CD14-positive monocyte (primary cell): Measurements from ENCODE around the gene TMPRSS2. TPM values are rescaled to one million over a fixed set of nuclear protein-coding genes. Genes with fewer than 3 reads are reported as not detected.

ENCODE experiments used
- DNase-seq, 3 donors: peaks; one replicate each; pipeline ENCODE4 v3.0.0-alpha.2; 2011 to 2022
- H2AFZ ChIP-seq: 2 replicates; pipeline ENCODE4 v1.6.0; 2012; ENCODE audit warnings: mild to moderate bottlenecking, low read depth, low read length, inconsistent platforms; ENCODE audit not compliant: insufficient read depth, poor library complexity, severe bottlenecking
- H3K27ac ChIP-seq, 2 donors: 1 replicate in 1 of 2; 2 replicates in 1 of 2; pipeline ENCODE4 v1.5.1; 2012 to 2013; ENCODE audit warnings: low read length in 2 of 2, control low read depth in 1 of 2, inconsistent platforms in 1 of 2, low read depth in 1 of 2, mild to moderate bottlenecking in 1 of 2
- H3K27me3 ChIP-seq, 2 donors: one replicate each; pipeline versions ENCODE4 v1.6.0 to v1.6.1; 2011 to 2013; ENCODE audit warnings: low read length in 2 of 2; ENCODE audit not compliant: control insufficient read depth in 2 of 2, insufficient read depth in 2 of 2
- H3K36me3 ChIP-seq, 2 donors: replicated peaks in 1 of 2; 1 replicate in 1 of 2; 2 replicates in 1 of 2; pipeline versions ENCODE4 v1.5.1 to v1.6.1; 2012 to 2013; ENCODE audit warnings: low read length in 2 of 2, control low read depth in 1 of 2, inconsistent platforms in 1 of 2, mild to moderate bottlenecking in 1 of 2; ENCODE audit not compliant: insufficient read depth in 2 of 2, control insufficient read depth in 1 of 2
- H3K4me1 ChIP-seq, 2 donors: 1 replicate in 1 of 2; 2 replicates in 1 of 2; pipeline versions ENCODE4 v1.5.1 to v1.6.1; 2012 to 2013; ENCODE audit warnings: low read length in 2 of 2, control low read depth in 1 of 2, inconsistent platforms in 1 of 2, mild to moderate bottlenecking in 1 of 2, moderate library complexity in 1 of 2; ENCODE audit not compliant: insufficient read depth in 2 of 2, control insufficient read depth in 1 of 2
- H3K4me2 ChIP-seq: replicated peaks from 2 replicates; pipeline ENCODE3; 2012; ENCODE audit warnings: low read length, moderate library complexity, mild to moderate bottlenecking; ENCODE audit not compliant: poor library complexity, severe bottlenecking; ENCODE audit errors: extremely low read depth
- H3K4me3 ChIP-seq, 3 experiments: fragments of 200-600 bp in 1 of 3; sonication (generic) in 1 of 3; replicated peaks in 1 of 3; 1 replicate in 2 of 3; 2 replicates in 1 of 3; pipeline ENCODE4 v1.5.1; 2011 to 2013; ENCODE audit warnings: low read length in 3 of 3, mild to moderate bottlenecking in 3 of 3, control low read depth in 2 of 3, low read depth in 2 of 3, inconsistent platforms in 1 of 3, moderate library complexity in 1 of 3
- H3K79me2 ChIP-seq: 2 replicates; pipeline ENCODE4 v1.6.0; 2012; ENCODE audit warnings: mild to moderate bottlenecking, control low read depth, inconsistent platforms, low read length, moderate library complexity; ENCODE audit not compliant: insufficient read depth
- H3K9ac ChIP-seq: 2 replicates; pipeline ENCODE4 v1.6.0; 2017; ENCODE audit warnings: low read length, mild to moderate bottlenecking; ENCODE audit not compliant: insufficient read depth, poor library complexity, severe bottlenecking
- H3K9me3 ChIP-seq, 2 donors: replicated peaks in 1 of 2; 1 replicate in 1 of 2; 2 replicates in 1 of 2; pipeline versions ENCODE4 v1.5.1 to v1.6.1; 2012 to 2013; ENCODE audit warnings: low read length in 2 of 2, control low read depth in 1 of 2; ENCODE audit not compliant: control insufficient read depth in 1 of 2, insufficient read depth in 1 of 2
- H4K20me1 ChIP-seq: 2 replicates; pipeline ENCODE4 v1.6.0; 2012; ENCODE audit warnings: mild to moderate bottlenecking, low read length, control low read depth, moderate library complexity; ENCODE audit not compliant: insufficient read depth
- H3K27ac Mint-ChIP-seq, 7 donors: one replicate each; pipeline ENCODE4 v1.8.0; 2020; ENCODE audit warnings: mild to moderate bottlenecking in 7 of 7, mixed read lengths in 7 of 7, moderate library complexity in 6 of 7, inconsistent platforms in 2 of 7
- H3K27me3 Mint-ChIP-seq, 3 donors: one replicate each; pipeline ENCODE4 v1.8.0; 2021 to 2022; ENCODE audit warnings: low read depth in 3 of 3, mild to moderate bottlenecking in 3 of 3, mixed read lengths in 3 of 3, moderate library complexity in 3 of 3, inconsistent platforms in 1 of 3
- H3K36me3 Mint-ChIP-seq, 2 donors: one replicate each; pipeline ENCODE4 v1.8.0; 2020; ENCODE audit warnings: mixed read lengths in 2 of 2, inconsistent platforms in 1 of 2, mild to moderate bottlenecking in 1 of 2
- H3K4me1 Mint-ChIP-seq: one replicate; pipeline ENCODE4 v1.8.0; 2020; ENCODE audit warnings: mild to moderate bottlenecking, mixed read lengths
- H3K4me3 Mint-ChIP-seq, 2 donors: one replicate each; pipeline ENCODE4 v1.8.0; 2020; ENCODE audit warnings: mild to moderate bottlenecking in 2 of 2, mixed read lengths in 2 of 2, moderate library complexity in 1 of 2
- H3K9me3 Mint-ChIP-seq, 7 donors: one replicate each; pipeline ENCODE4 v1.8.0; 2020 to 2022; ENCODE audit warnings: mixed read lengths in 7 of 7, mild to moderate bottlenecking in 6 of 7, moderate library complexity in 6 of 7, inconsistent platforms in 2 of 7
- WGBS: methylation state at CpG from one replicate; pipeline ENCODE4 v1.1.5; 2013; ENCODE audit warnings: missing lambda C conversion rate; ENCODE audit not compliant: insufficient coverage; 5-methylcytosine and 5-hydroxymethylcytosine counted together
- intact Hi-C, 2 donors: fragments of 100-400 bp; cut with micrococcal nuclease; formaldehyde crosslinking; loops; one replicate each; pipeline versions ENCODE4 v1.15.0 to v1.15.1; 2023
- polyA plus RNA-seq, 3 donors: library from polyadenylated mRNA; depleted of rRNA in 1 of 3; unstranded in 2 of 3; stranded (reverse) in 1 of 3; fragments of 300-500 nt in 2 of 3; fragments of >200 nt in 1 of 3; fragmentation: Illumina TruSeq in 2 of 3; gene quantifications; 1 replicate in 2 of 3; 2 replicates in 1 of 3; pipeline ENCODE4 v1.2.3, GENCODE V29; 2012 to 2021
- TF ChIP-seq, protein P1 (sequence below): fragments of 200-600 bp; IDR thresholded peaks from one replicate; pipeline ENCODE4 v1.8.0; 2022; ENCODE audit warnings: antibody characterized with exemption, mild to moderate bottlenecking

Gene TMPRSS2
- polyA plus RNA-seq, 3 donors: not detected

DNA sequence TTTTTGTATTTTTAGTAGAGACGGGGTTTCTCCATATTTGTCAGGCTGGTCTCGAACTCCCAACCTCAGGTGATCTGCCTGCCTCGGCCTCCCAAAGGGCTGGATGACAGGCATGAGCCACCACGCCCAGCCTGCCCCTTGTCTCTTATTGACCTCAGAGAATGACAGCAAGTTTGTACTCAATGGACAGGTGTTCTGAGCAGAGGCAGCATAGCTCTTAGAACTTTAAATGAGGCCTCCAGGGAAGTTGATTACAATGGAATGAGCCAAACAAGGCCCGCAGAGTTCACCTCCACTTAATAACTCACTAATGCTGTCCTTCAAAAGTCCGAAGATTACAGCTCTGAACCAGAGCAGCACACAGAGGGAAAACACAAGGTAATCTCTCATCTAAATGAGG lies 10.9 kb downstream of the TMPRSS2 start:
- Histone ChIP-seq H3K79me2 (no peaks in the 10 kb centered on the region), H3K27ac (no peak overlapping the region), H3K27me3 (no peaks in the 10 kb centered on the region), H3K9ac (no peak overlapping the region), H4K20me1 (no peaks in the 10 kb centered on the region), H3K4me2 (no peak overlapping the region), H3K9me3 (no peaks in the 10 kb centered on the region), H3K4me3 (no peak overlapping the region), H3K36me3 (no peaks in the 10 kb centered on the region), H2AFZ (no peak overlapping the region), H3K4me1 (no peaks in the 10 kb centered on the region)
- Mint-ChIP-seq H3K4me3 (no peak overlapping the region), H3K4me1 (no peaks in the 10 kb centered on the region), H3K27me3 (peaks cover 10 to 22% (median 12%) of the 10 kb centered on the region in 3 donors), H3K36me3 (no peaks in the 10 kb centered on the region), H3K9me3 (no peaks in the 10 kb centered on the region), H3K27ac (no peak overlapping the region)
- 89% methylated on average over 4 of the region's 6 CpGs for WGBS
- TF ChIP-seq, protein P1, sequence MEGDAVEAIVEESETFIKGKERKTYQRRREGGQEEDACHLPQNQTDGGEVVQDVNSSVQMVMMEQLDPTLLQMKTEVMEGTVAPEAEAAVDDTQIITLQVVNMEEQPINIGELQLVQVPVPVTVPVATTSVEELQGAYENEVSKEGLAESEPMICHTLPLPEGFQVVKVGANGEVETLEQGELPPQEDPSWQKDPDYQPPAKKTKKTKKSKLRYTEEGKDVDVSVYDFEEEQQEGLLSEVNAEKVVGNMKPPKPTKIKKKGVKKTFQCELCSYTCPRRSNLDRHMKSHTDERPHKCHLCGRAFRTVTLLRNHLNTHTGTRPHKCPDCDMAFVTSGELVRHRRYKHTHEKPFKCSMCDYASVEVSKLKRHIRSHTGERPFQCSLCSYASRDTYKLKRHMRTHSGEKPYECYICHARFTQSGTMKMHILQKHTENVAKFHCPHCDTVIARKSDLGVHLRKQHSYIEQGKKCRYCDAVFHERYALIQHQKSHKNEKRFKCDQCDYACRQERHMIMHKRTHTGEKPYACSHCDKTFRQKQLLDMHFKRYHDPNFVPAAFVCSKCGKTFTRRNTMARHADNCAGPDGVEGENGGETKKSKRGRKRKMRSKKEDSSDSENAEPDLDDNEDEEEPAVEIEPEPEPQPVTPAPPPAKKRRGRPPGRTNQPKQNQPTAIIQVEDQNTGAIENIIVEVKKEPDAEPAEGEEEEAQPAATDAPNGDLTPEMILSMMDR: no peak
- no peak for DNase-seq
- intact Hi-C loops: no loop called here

GRCh38 chr21:41494242-41494641 lies 13.7 kb downstream of the TMPRSS2 start:
- Histone ChIP-seq H3K9me3 (no peaks in the 10 kb centered on the region), H2AFZ (no peak overlapping the region), H3K4me2 (no peak overlapping the region), H3K36me3 (no peaks in the 10 kb centered on the region), H4K20me1 (no peaks in the 10 kb centered on the region), H3K4me1 (no peaks in the 10 kb centered on the region), H3K4me3 (no peak overlapping the region), H3K9ac (no peak overlapping the region), H3K79me2 (no peaks in the 10 kb centered on the region), H3K27ac (no peak overlapping the region), H3K27me3 (no peaks in the 10 kb centered on the region)
- H3K36me3 Mint-ChIP-seq: no peaks in the 10 kb centered on the region
- peaks cover 6 to 21% (median 8%) of the 10 kb centered on the region in 3 donors for H3K27me3 Mint-ChIP-seq
- WGBS: 95% methylated on average over 10 of the region's 16 CpGs
- TF ChIP-seq, protein P1: no peak
- no peaks in the 10 kb centered on the region for H3K9me3 Mint-ChIP-seq
- no peaks in the 10 kb centered on the region for H3K4me1 Mint-ChIP-seq
- no peak overlapping the region for H3K4me3 Mint-ChIP-seq
- no peak for DNase-seq
- peak overlapping the region in 1 of 7 donors; percentile 66 for H3K27ac Mint-ChIP-seq
- intact Hi-C loops: no loop called here
